H9 (cell line): Measurements from ENCODE around the gene RTL5. TPM values are rescaled to one million over a fixed set of nuclear protein-coding genes. Genes with fewer than 3 reads are reported as not detected.

ENCODE experiments used
- DNase-seq: peaks from one replicate; pipeline ENCODE4 v3.0.0-alpha.2; 2017
- H2AFZ ChIP-seq: one replicate; pipeline ENCODE4 v1.6.1; 2013; ENCODE audit warnings: mild to moderate bottlenecking, low read length, control low read depth, moderate library complexity
- H2AK5ac ChIP-seq: 2 replicates; pipeline ENCODE4 v1.6.1; 2013; ENCODE audit warnings: low read length, control low read depth, mixed read lengths; ENCODE audit not compliant: insufficient read length
- H2BK120ac ChIP-seq: one replicate; pipeline ENCODE4 v1.6.1; 2013; ENCODE audit warnings: low read depth, mild to moderate bottlenecking, low read length, control low read depth, inconsistent platforms; ENCODE audit not compliant: poor library complexity, severe bottlenecking
- H2BK12ac ChIP-seq: 2 replicates; pipeline ENCODE4 v1.6.1; 2013; ENCODE audit warnings: low read length, control low read depth, mixed read lengths, low read depth; ENCODE audit not compliant: insufficient read length
- H2BK15ac ChIP-seq: 2 replicates; pipeline ENCODE4 v1.6.1; 2013; ENCODE audit warnings: low read depth, low read length, control low read depth
- H2BK20ac ChIP-seq: one replicate; pipeline ENCODE4 v1.6.1; 2013; ENCODE audit warnings: low read depth, mild to moderate bottlenecking, low read length, control low read depth, inconsistent platforms; ENCODE audit not compliant: poor library complexity, severe bottlenecking
- H2BK5ac ChIP-seq: 2 replicates; pipeline ENCODE4 v1.6.1; 2013; ENCODE audit warnings: low read length, control low read depth, mixed read lengths; ENCODE audit not compliant: insufficient read length
- H3K14ac ChIP-seq: 2 replicates; pipeline ENCODE4 v1.6.1; 2013; ENCODE audit warnings: low read length, control low read depth; ENCODE audit not compliant: insufficient read depth
- H3K18ac ChIP-seq: 2 replicates; pipeline ENCODE4 v1.6.1; 2013; ENCODE audit warnings: low read depth, mild to moderate bottlenecking, mixed read lengths, low read length, control low read depth; ENCODE audit not compliant: insufficient read length
- H3K23ac ChIP-seq: 2 replicates; pipeline ENCODE4 v1.6.1; 2013; ENCODE audit warnings: low read length, control low read depth, mixed read lengths, low read depth; ENCODE audit not compliant: insufficient read length
- H3K23me2 ChIP-seq: 2 replicates; pipeline ENCODE4 v1.6.1; 2013; ENCODE audit warnings: low read depth, mild to moderate bottlenecking, mixed read lengths, low read length, control low read depth; ENCODE audit not compliant: insufficient read length, poor library complexity, severe bottlenecking
- H3K27ac ChIP-seq: 2 replicates; pipeline ENCODE4 v1.5.1; 2013; ENCODE audit warnings: low read length, control low read depth, mixed read lengths, low read depth; ENCODE audit not compliant: insufficient read length
- H3K27me3 ChIP-seq: 2 replicates; pipeline ENCODE4 v1.6.1; 2013; ENCODE audit warnings: low read length, control low read depth, inconsistent platforms; ENCODE audit not compliant: insufficient read depth
- H3K4ac ChIP-seq: 2 replicates; pipeline ENCODE4 v1.6.1; 2013; ENCODE audit warnings: low read depth, mild to moderate bottlenecking, control low read depth, inconsistent platforms, low read length, moderate library complexity
- H3K4me1 ChIP-seq: 2 replicates; pipeline ENCODE4 v1.6.1; 2013; ENCODE audit warnings: low read length, control low read depth, inconsistent platforms; ENCODE audit not compliant: insufficient read depth
- H3K4me2 ChIP-seq: 2 replicates; pipeline ENCODE4 v1.6.1; 2013; ENCODE audit warnings: low read length, control low read depth, mixed read lengths; ENCODE audit not compliant: insufficient read length, insufficient read depth
- H3K56ac ChIP-seq: 2 replicates; pipeline ENCODE4 v1.6.1; 2013; ENCODE audit warnings: low read depth, mild to moderate bottlenecking, mixed read lengths, low read length, control low read depth; ENCODE audit not compliant: insufficient read length
- H3K79me1 ChIP-seq: 2 replicates; pipeline ENCODE4 v1.6.1; 2013; ENCODE audit warnings: low read depth, mild to moderate bottlenecking, moderate library complexity, low read length, control low read depth, inconsistent platforms; ENCODE audit not compliant: insufficient read depth, poor library complexity, severe bottlenecking
- H3K79me2 ChIP-seq: 2 replicates; pipeline ENCODE4 v1.6.1; 2013; ENCODE audit warnings: low read length, control low read depth, inconsistent platforms; ENCODE audit not compliant: insufficient read depth
- H3K9ac ChIP-seq: 2 replicates; pipeline ENCODE4 v1.6.1; 2013; ENCODE audit warnings: low read length, control low read depth, mixed read lengths; ENCODE audit not compliant: insufficient read length; ENCODE audit errors: extremely low read depth
- H3K9me3 ChIP-seq: one replicate; pipeline ENCODE4 v1.6.1; 2013; ENCODE audit warnings: low read depth, low read length, inconsistent platforms; ENCODE audit not compliant: control insufficient read depth
- H3T11ph ChIP-seq: one replicate; pipeline ENCODE4 v1.6.1; 2013; ENCODE audit warnings: mild to moderate bottlenecking, low read length, control low read depth, inconsistent platforms
- H4K20me1 ChIP-seq: one replicate; pipeline ENCODE4 v1.6.1; 2013; ENCODE audit not compliant: control insufficient read depth, insufficient read length, insufficient read depth
- H4K5ac ChIP-seq: 2 replicates; pipeline ENCODE4 v1.6.1; 2013; ENCODE audit warnings: low read depth, mild to moderate bottlenecking, mixed read lengths, low read length, control low read depth; ENCODE audit not compliant: insufficient read length
- H4K8ac ChIP-seq: replicated peaks from 2 replicates; pipeline ENCODE4 v1.6.1; 2013; ENCODE audit warnings: low read length, control low read depth, mixed read lengths, low read depth; ENCODE audit not compliant: insufficient read length
- H4K91ac ChIP-seq: 2 replicates; pipeline ENCODE4 v1.6.1; 2013; ENCODE audit warnings: low read depth, mild to moderate bottlenecking, moderate library complexity, mixed read lengths, low read length, control low read depth; ENCODE audit not compliant: insufficient read length
- H3K27ac Mint-ChIP-seq, 3 experiments: 2 replicates in 2 of 3; 3 replicates in 1 of 3; pipeline ENCODE4 v1.8.0; 2020 to 2021; ENCODE audit warnings: mixed read lengths in 3 of 3, mild to moderate bottlenecking in 1 of 3, moderate library complexity in 1 of 3
- H3K27me3 Mint-ChIP-seq: 2 replicates; pipeline ENCODE4 v1.8.0; 2021; ENCODE audit warnings: low read depth, mild to moderate bottlenecking, moderate library complexity, mixed read lengths
- H3K36me3 Mint-ChIP-seq, 3 experiments: 2 replicates in 2 of 3; 3 replicates in 1 of 3; pipeline ENCODE4 v1.8.0; 2020 to 2021; ENCODE audit warnings: low read depth in 3 of 3, mixed read lengths in 3 of 3; ENCODE audit not compliant: insufficient read depth in 1 of 3
- H3K4me1 Mint-ChIP-seq, 2 experiments: 2 replicates each; pipeline ENCODE4 v1.8.0; 2020; ENCODE audit warnings: mixed read lengths in 2 of 2
- H3K4me3 Mint-ChIP-seq, 2 experiments: 2 replicates in 1 of 2; 3 replicates in 1 of 2; pipeline ENCODE4 v1.8.0; 2020 to 2021; ENCODE audit warnings: mild to moderate bottlenecking in 2 of 2, mixed read lengths in 2 of 2, moderate library complexity in 1 of 2
- H3K9me3 Mint-ChIP-seq, 2 experiments: 2 replicates in 1 of 2; 3 replicates in 1 of 2; pipeline ENCODE4 v1.8.0; 2020; ENCODE audit warnings: mild to moderate bottlenecking in 2 of 2, mixed read lengths in 2 of 2, moderate library complexity in 1 of 2
- CTCF ChIP-seq: fragments of 200-600 bp; sonication (generic); conservative IDR thresholded peaks from 3 replicates; pipeline ENCODE4 v1.8.0; 2021; ENCODE audit warnings: antibody characterized with exemption, mild to moderate bottlenecking
- WGBS: extraction: QIAGEN DNeasy Blood & Tissue Kit; methylation state at CpG from one replicate; pipeline ENCODE4 v1.1.7; 2013; ENCODE audit warnings: missing lambda C conversion rate, low lambda C conversion rate, mixed read lengths; ENCODE audit not compliant: insufficient read length; ENCODE audit errors: extremely low coverage; 5-methylcytosine and 5-hydroxymethylcytosine counted together
- total RNA-seq: library from RNA; stranded (reverse); gene quantifications from 2 replicates; pipeline ENCODE4 v1.2.1, GENCODE V29; 2021

Gene RTL5
- total RNA-seq, 1 experiment from 2014 or later: 1.2 TPM

- no peak overlapping the region for H3K14ac ChIP-seq
- H3K79me1 ChIP-seq: no peaks in the 10 kb centered on the region
- no peak overlapping the region; a peak in 1 of 7 replicates for H3K27ac Mint-ChIP-seq
- no CpG with 5 or more reads among the region's 11 CpGs for WGBS
- no peaks in the 10 kb centered on the region for H3K4me1 ChIP-seq
- DNase-seq: no peak
- H3T11ph ChIP-seq: no peak overlapping the region
- no peak overlapping the region for H3K4me3 Mint-ChIP-seq
- H2BK12ac ChIP-seq: no peak overlapping the region
- H3K4me1 Mint-ChIP-seq: peaks cover 36 to 44% of the 10 kb centered on the region in 2 experiments
- H4K5ac ChIP-seq: no peak overlapping the region
- H4K91ac ChIP-seq: no peak overlapping the region
- no peak overlapping the region for H2BK120ac ChIP-seq
- no peak overlapping the region for H3K9ac ChIP-seq
- no peaks in the 10 kb centered on the region for H4K20me1 ChIP-seq
- H3K27me3 Mint-ChIP-seq: no peaks in the 10 kb centered on the region; the same call in none of the 2 replicates
- H3K23me2 ChIP-seq: no peaks in the 10 kb centered on the region
- no peak overlapping the region for H3K27ac ChIP-seq
- no peak overlapping the region for H2AFZ ChIP-seq
- H2BK15ac ChIP-seq: no peak overlapping the region
- no peak overlapping the region for H3K56ac ChIP-seq
- H3K9me3 Mint-ChIP-seq: peaks cover 75% of the 10 kb centered on the region in 2 experiments
- H3K79me2 ChIP-seq: no peaks in the 10 kb centered on the region
- no peak overlapping the region for H3K18ac ChIP-seq
- no peak overlapping the region for H2BK5ac ChIP-seq
- H3K9me3 ChIP-seq: peaks cover 19% of the 10 kb centered on the region
- peaks cover 0 to 7% (median 2%) of the 10 kb centered on the region in 3 experiments; a peak in 3 of 7 replicates for H3K36me3 Mint-ChIP-seq
- no peak overlapping the region for H2AK5ac ChIP-seq
- no peak overlapping the region for H3K23ac ChIP-seq
- no peak for TF ChIP-seq CTCF
- H3K27me3 ChIP-seq: no peaks in the 10 kb centered on the region
- no peak overlapping the region for H4K8ac ChIP-seq
- no peak overlapping the region for H2BK20ac ChIP-seq
- H3K4ac ChIP-seq: no peak overlapping the region
- no peak overlapping the region for H3K4me2 ChIP-seq
Measured at GRCh38 chrX:72110876-72111708, 20.6 kb downstream of the RTL5 start.
